GM12801 (cell line): ENCODE data around the gene ARHGAP22.

ENCODE experiments used
- TF ChIP-seq, protein P1 (sequence below): IDR thresholded peaks from one replicate; pipeline ENCODE4 v1.5.1; 2011; ENCODE audit warnings: control low read depth; ENCODE audit not compliant: insufficient read length; ENCODE audit errors: extremely low read depth

ARHGAP22 gene

DNA sequence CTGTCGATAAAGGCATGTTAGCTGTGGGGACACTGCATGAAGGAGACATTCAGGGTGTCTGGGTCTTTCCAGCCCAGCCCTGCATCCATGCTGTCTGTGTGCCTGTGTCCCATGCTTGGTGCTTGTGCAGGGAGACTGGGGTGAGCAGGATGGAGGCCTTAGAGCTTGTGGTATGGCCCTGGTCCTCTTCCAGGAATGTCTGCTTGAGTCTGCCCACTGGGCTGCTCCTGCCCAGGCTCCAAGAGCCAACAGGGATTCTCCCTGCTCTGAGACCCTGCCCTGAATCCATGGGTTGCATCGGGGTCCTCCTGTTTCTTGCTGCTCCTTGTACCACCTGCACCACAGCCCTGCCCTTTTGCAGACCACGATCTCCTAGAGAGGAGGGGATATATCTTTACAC, 31.4 kb upstream of the ARHGAP22 start:
- TF ChIP-seq, protein P1, sequence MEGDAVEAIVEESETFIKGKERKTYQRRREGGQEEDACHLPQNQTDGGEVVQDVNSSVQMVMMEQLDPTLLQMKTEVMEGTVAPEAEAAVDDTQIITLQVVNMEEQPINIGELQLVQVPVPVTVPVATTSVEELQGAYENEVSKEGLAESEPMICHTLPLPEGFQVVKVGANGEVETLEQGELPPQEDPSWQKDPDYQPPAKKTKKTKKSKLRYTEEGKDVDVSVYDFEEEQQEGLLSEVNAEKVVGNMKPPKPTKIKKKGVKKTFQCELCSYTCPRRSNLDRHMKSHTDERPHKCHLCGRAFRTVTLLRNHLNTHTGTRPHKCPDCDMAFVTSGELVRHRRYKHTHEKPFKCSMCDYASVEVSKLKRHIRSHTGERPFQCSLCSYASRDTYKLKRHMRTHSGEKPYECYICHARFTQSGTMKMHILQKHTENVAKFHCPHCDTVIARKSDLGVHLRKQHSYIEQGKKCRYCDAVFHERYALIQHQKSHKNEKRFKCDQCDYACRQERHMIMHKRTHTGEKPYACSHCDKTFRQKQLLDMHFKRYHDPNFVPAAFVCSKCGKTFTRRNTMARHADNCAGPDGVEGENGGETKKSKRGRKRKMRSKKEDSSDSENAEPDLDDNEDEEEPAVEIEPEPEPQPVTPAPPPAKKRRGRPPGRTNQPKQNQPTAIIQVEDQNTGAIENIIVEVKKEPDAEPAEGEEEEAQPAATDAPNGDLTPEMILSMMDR: no peak

DNA sequence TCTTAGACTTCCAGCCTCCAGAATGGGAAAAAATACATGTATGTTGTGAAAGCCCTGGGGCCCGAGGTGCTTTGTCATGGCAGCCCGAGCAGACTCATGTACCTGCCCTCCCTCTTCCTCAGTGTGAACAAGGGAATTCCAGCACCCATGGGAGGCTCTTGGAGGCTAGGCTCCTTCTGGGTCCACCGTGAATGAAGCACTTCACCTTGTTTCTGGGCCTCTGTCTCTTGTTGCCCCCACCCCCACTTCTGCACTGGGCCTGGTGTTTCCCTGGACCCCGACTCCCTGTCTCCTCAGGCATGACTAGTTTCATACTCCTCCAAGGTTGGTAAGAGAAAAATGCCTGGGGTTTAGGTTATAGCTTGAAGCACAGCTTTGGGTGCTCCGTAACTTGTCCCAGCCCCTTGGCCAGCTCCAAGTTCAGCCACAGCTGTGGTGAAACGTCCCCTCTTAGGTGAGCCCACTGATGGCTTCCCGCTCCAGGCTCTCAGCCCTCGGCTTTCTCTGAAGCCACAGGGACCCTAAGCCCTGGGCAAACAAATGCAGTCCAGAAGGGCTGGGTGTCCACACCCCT, 30.2 kb upstream of the ARHGAP22 start:
- TF ChIP-seq, protein P1: no peak

GRCh38 chr10:48634198-48634983, 29.5 kb upstream of the ARHGAP22 start:
- TF ChIP-seq, protein P1: no peak

DNA sequence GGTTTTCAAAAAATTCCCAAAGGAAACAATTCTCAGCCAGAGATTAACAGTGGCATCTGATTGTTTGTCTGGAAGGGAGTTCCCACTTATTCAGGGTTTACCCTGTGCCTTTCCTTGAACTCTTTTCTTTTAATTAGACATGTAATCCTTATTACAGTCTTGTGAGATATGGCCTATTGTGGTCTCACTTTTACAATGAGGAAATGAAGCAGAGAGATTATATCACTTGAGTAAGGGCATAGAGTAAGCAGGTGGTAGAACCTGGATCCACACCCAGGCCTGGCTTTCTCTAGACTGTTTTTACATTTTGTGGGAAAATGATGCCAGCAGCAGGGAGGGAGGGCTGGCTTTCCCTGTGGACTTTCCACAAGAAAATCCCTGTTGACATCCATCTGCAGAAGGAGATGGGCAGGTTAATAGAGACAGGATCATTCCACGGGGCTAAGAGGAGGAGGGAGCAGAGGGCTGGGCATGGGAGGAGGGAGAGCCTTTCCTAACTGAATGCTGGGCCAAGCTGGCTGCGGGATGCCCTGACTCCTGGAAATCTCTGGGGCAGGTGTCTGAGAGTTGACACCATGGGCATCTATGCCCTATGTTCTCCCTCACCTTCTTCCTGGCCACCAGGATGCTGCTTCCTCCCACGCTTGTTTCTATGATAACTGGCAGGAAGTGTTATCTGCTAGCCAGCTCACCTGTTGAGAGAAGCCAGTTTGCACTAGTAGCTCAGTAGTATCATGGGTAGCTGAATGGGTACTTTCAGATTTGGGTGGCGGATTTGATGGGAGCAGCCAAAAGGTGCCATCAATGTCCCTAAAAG, 28.7 kb upstream of the ARHGAP22 start:
- TF ChIP-seq, protein P1: no peak

DNA sequence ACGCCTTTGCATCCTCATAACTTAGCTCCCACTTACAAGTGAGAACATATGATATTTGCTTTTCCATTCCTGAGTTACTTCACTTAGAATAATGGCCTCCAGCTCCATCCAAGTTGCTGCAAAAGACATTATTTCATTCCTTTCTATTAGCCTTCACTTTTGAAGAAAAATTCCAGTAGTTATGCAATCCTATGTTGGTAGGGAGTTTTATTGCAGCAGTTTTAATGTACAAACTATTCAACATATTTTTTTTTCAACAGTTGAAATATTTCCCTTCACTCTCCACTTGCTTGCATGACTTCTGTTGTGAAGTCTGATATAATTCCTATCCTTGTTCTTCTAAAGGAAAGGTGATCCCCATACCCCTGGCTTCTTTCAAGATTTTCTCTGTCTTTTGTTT, 27.3 kb upstream of the ARHGAP22 start:
- TF ChIP-seq, protein P1: no peak

DNA sequence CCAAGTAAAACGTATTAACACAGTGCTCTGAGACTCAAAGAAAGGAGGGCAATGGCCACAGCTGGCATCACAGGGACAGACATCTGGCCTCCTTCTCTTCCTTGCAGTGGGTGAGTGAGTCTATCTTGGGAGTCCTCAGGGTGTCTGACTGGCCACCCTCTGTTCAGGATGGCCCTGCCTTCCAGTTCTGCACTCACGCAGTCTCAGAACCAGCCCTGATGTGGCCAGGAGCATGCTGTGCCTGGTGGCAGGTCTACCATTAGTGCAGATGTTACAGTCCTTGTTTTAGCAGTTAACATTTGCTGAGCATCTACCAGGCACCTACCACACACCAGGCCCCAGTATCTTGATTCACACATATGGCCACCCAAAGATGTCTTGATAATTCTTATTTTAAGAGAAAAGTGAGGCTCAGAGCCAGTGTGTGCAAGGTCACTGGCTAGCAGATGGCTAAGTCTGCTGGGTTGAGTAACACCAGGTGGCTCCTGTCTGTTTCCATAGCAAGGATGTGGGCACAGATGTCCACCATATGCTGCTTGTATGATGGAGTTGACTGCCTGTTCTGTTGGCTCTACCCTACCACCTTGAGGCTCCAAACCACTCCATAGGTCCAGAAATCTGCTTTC, 23.2 kb upstream of the ARHGAP22 start:
- TF ChIP-seq, protein P1: no peak
